Sigmoid colon (tissue), 4 donors: ENCODE measurements around the gene RMRP.

Experiments
- CTCF ChIP-seq, 4 experiments: fragments of 450-650 bp in 3 of 4; fragments of 200-600 bp in 1 of 4; IDR thresholded peaks; one replicate each; pipeline ENCODE4 v1.5.1; 2016 to 2019; ENCODE audit warnings: antibody characterized with exemption in 4 of 4, mild to moderate bottlenecking in 3 of 4, moderate library complexity in 2 of 4
- EP300 ChIP-seq, 4 donors: sonication (generic); formaldehyde crosslinking; IDR thresholded peaks; one replicate each; pipeline ENCODE4 v1.6.1; 2017; ENCODE audit warnings: antibody characterized with exemption in 4 of 4
- POLR2A ChIP-seq, 2 donors: fragments of 450-650 bp; IDR thresholded peaks; one replicate each; pipeline ENCODE4 v1.6.1; 2016; ENCODE audit warnings: antibody characterized with exemption in 2 of 2, mild to moderate bottlenecking in 2 of 2, moderate library complexity in 2 of 2
- POLR2AphosphoS5 ChIP-seq, 4 donors: sonication (generic); formaldehyde crosslinking; IDR thresholded peaks; one replicate each; pipeline ENCODE4 v1.6.1; 2017; ENCODE audit warnings: antibody characterized with exemption in 4 of 4

- TF ChIP-seq CTCF (IDR thresholded peaks at IDR 0.05) (no peak), POLR2A (IDR thresholded peaks at IDR 0.05) (no peak), POLR2AphosphoS5 (IDR thresholded peaks at IDR 0.05) (no peak), EP300 (IDR thresholded peaks at IDR 0.05) (no peak)
These were observed 32.4 kb upstream of the RMRP start for GRCh38 chr9:35690294-35690613.
